GM13976 (cell line): ENCODE measurements around the gene LRRC74A.

Source experiments
- DNase-seq: peaks from one replicate; pipeline ENCODE4 v3.0.0; 2012; ENCODE audit warnings: low spot score
- in situ Hi-C: fragments of 300-500 bp; cut with MboI; formaldehyde crosslinking; loops from one replicate; pipeline ENCODE4 v1.12.0; 2022; ENCODE audit warnings: low sequenced_read_pairs, mixed read lengths, inconsistent platforms; ENCODE audit not compliant: unreplicated experiment
- TF ChIP-seq, protein P1 (sequence below): IDR thresholded peaks from 2 replicates; pipeline ENCODE4 v1.5.1; 2012; ENCODE audit warnings: borderline replicate concordance, mild to moderate bottlenecking; ENCODE audit not compliant: insufficient read depth; ENCODE audit errors: extremely low read depth, missing control alignments, control extremely low read depth

The LRRC74A gene

GRCh38 chr14:76861574-76862255, 35.5 kb downstream of the LRRC74A start:
- TF ChIP-seq, protein P1, sequence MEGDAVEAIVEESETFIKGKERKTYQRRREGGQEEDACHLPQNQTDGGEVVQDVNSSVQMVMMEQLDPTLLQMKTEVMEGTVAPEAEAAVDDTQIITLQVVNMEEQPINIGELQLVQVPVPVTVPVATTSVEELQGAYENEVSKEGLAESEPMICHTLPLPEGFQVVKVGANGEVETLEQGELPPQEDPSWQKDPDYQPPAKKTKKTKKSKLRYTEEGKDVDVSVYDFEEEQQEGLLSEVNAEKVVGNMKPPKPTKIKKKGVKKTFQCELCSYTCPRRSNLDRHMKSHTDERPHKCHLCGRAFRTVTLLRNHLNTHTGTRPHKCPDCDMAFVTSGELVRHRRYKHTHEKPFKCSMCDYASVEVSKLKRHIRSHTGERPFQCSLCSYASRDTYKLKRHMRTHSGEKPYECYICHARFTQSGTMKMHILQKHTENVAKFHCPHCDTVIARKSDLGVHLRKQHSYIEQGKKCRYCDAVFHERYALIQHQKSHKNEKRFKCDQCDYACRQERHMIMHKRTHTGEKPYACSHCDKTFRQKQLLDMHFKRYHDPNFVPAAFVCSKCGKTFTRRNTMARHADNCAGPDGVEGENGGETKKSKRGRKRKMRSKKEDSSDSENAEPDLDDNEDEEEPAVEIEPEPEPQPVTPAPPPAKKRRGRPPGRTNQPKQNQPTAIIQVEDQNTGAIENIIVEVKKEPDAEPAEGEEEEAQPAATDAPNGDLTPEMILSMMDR = no peak
- no peak for DNase-seq
- in situ Hi-C loops = no loop called here

GRCh38 chr14:76862546-76863282, 36.5 kb downstream of the LRRC74A start:
- DNase-seq = no peak
- TF ChIP-seq, protein P1 = no peak
- in situ Hi-C loops = no loop called here

GRCh38 chr14:76863724-76864407, 37.7 kb downstream of the LRRC74A start:
- in situ Hi-C loops = no loop called here
- DNase-seq = no peak
- TF ChIP-seq, protein P1 = no peak

DNA sequence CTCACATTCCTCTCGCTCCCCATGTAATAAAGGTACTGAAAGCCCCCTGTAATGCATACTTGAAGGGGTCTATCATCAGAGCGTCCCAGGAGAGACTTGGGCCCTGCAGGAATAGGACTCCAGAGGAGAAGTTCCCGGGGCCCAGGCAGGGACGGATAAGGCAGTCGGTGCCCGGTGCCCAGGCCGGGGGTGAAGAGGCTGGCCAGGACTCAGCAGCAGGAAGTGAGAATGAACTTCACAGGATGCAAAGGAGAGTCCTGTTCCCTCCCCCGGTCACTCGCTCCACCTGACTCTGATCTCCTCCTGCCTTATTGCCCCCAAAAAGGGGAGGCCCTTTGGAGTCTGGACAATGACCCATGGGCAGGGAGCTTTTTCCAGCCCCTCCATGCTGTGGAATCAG, 40.2 kb downstream of the LRRC74A start:
- DNase-seq = no peak
- in situ Hi-C loops = no loop called here
- TF ChIP-seq, protein P1 = no peak

DNA sequence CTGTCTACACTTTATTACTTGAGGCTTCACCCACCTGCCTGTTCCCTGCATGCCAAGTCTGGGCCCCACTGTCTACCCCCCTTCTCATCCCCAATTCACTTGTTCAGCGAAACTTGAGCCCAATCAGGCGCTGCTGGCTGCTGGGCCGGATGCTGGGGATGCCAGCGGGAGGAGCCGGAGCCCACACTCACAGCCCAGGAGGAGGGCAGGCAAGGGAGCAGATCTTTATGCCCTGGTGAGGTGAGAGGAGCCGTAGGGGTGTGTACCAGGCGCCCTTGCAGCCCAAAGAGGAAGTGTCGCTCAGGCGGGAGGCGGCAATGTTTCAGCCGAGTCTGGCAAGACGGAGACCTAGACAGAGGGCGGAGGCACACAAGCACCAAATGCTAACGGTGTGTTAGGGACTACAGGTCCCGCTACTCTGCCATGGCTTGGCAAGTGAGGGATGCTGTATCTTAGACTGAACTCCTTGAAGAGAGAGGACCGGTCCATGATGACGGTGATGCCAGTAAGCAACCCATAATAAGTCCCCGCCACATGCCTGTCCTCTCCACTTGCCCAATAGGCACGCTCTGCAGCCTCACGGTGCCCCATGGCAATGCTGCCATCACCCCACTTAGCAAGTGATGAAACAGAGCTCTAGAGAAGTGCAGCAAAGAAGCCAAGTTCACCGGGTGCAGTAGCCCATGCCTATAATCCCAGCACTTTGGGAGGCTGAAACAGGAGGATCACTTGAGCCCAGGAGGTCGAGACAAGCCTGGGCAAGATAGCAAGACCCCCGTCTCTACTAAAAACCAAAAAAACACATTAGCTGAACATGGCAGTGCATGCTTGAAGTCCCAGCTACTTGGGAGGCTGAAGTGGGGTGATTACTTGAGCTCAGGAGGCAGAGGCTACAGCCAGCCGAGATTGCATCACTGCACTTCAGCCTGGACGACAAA, 41.6 kb downstream of the LRRC74A start:
- in situ Hi-C loops = no loop called here
- DNase-seq = peak; percentile 59
- TF ChIP-seq, protein P1 = no peak
